ENCODE results near the gene MYL11. TPM values are rescaled to one million over a fixed set of nuclear protein-coding genes. Genes with fewer than 3 reads are reported as not detected.

Gene MYL11
- polyA plus RNA-seq, 1 of the 3 experiments (the other 2 are of a cell fraction) = 0.23 TPM

DNA sequence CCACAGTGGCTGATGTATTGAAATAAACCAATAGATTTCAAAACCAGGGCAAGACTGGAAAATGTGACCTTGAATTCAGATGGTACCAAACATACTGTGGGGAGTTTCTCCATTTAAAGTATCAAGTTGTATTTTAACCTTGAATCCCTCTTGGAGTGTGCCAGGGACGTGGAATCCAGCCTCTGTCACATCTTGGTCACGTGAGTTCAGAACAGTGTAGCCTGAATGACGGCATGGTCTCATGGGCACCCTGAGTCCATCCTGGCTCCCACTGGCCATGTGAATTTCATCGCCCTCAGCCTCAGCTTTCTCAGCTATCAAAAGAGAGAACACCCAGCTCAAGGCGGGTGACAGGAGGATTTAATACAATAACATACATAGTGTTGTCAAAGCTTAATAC is 39.6 kb downstream of the MYL11 start:
- 92% methylated on average over 5 of the region's 5 CpGs for WGBS (ENCODE audit: low lambda C conversion rate)
- POLR2A ChIA-PET = no interaction called here

DNA sequence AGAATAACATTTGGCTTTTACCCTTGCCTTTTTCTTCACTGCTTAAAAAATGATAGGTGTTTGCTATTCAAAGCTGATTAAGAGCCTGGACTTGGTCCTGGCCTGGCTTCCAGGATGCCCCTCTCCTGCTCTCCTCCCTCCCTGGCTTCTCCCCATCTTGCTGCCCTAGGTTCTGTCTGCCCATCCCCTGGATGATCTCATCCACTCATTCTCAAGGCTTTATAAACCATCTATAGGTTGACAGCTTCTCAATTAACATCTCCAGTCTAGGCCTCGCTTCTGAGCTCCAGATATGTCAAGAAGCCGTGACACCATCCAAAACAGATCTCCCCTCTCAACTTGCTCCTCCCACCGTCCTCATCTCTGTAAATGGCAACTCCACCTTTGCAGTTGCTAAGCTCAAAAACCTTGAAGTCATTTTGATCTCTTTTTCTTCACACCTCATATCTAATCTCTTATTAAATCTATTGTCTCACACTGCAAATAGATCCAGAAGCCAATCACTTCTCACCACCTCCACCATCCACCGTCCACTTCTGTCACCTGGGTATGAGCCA is 41.5 kb downstream of the MYL11 start:
- Histone ChIP-seq H3K27me3 (ENCODE audit: insufficient read depth) (no peaks in the 10 kb centered on the region), H3K9me2 (no peaks in the 10 kb centered on the region), H4K20me1 (ENCODE audit: insufficient read depth) (peaks cover 4% of the 10 kb centered on the region; the same call in 1 of the 2 replicates), H3K27ac (ENCODE audit: low read depth in 2 of 2, low read length in 1 of 2) (peak overlapping the region in 1 of 2 experiments; percentile 5; a peak in 1 of 4 replicates), H3K36me3 (replicated peaks in 1 of 2; ENCODE audit: control insufficient read depth in 1 of 2, insufficient read depth in 2 of 2, low read length in 1 of 2) (peaks cover 15 to 19% of the 10 kb centered on the region in 2 experiments), H3K79me2 (ENCODE audit: insufficient read depth) (peaks cover 21% of the 10 kb centered on the region; the same call in 1 of the 2 replicates), H3F3A (replicated peaks; ENCODE audit: insufficient read depth) (peaks cover 23% of the 10 kb centered on the region), H2AFZ (ENCODE audit: low read depth) (no peak overlapping the region), H3K4me1 (ENCODE audit: control insufficient read depth in 1 of 2, insufficient read depth in 2 of 2, low read depth in 1 of 2, low read length in 1 of 2) (peaks cover 5 to 13% of the 10 kb centered on the region in 2 experiments; a peak in 1 of 4 replicates), H3K4me2 (no peak overlapping the region), H3K4me3 (ENCODE audit: low read depth in 2 of 2, low read length in 1 of 2) (no peak overlapping the region), H3K9ac (no peak overlapping the region), H3K9me3 (no peaks in the 10 kb centered on the region)
- DNase-seq = no peak
- no peak for TF ChIP-seq GATA2 (CRISPR knock-in tag; IDR thresholded peaks at IDR 0.05)
- TF ChIP-seq ELF1 (IDR thresholded peaks at IDR 0.05) = no peak
- no peak for TF ChIP-seq EZH2phosphoT487 (IDR thresholded peaks at IDR 0.05; ENCODE audit: borderline replicate concordance, low read depth)
- no peak for TF ChIP-seq FOXJ3 (CRISPR knock-in tag; IDR thresholded peaks at IDR 0.05)
- TF ChIP-seq TCF12 (IDR thresholded peaks at IDR 0.05) = no peak
- TF ChIP-seq SIN3A (IDR thresholded peaks at IDR 0.05; ENCODE audit: borderline replicate concordance, low read depth, low read length) = no peak
- no peak for TF ChIP-seq JUND (IDR thresholded peaks at IDR 0.05)
- no peak for TF ChIP-seq TAF1 (IDR thresholded peaks at IDR 0.05; ENCODE audit: borderline replicate concordance, low read depth, low read length)
- TF ChIP-seq, protein P1, sequence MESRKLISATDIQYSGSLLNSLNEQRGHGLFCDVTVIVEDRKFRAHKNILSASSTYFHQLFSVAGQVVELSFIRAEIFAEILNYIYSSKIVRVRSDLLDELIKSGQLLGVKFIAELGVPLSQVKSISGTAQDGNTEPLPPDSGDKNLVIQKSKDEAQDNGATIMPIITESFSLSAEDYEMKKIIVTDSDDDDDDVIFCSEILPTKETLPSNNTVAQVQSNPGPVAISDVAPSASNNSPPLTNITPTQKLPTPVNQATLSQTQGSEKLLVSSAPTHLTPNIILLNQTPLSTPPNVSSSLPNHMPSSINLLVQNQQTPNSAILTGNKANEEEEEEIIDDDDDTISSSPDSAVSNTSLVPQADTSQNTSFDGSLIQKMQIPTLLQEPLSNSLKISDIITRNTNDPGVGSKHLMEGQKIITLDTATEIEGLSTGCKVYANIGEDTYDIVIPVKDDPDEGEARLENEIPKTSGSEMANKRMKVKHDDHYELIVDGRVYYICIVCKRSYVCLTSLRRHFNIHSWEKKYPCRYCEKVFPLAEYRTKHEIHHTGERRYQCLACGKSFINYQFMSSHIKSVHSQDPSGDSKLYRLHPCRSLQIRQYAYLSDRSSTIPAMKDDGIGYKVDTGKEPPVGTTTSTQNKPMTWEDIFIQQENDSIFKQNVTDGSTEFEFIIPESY (IDR thresholded peaks at IDR 0.05; ENCODE audit: borderline replicate concordance, low read depth) = no peak
- no peak for TF ChIP-seq TEAD4 (IDR thresholded peaks at IDR 0.05; ENCODE audit: borderline replicate concordance, insufficient read depth)
- no peak for TF ChIP-seq FOSL2 (IDR thresholded peaks at IDR 0.05; ENCODE audit: borderline replicate concordance, low read depth)
- no peak for TF ChIP-seq YY1 (IDR thresholded peaks at IDR 0.05; ENCODE audit: low read depth)
- no peak for TF ChIP-seq MXI1 (IDR thresholded peaks at IDR 0.05; ENCODE audit: low read depth, low read length)
- TF ChIP-seq, protein P2, sequence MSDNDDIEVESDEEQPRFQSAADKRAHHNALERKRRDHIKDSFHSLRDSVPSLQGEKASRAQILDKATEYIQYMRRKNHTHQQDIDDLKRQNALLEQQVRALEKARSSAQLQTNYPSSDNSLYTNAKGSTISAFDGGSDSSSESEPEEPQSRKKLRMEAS (IDR thresholded peaks at IDR 0.05; ENCODE audit: low read depth) = no peak
- WGBS (ENCODE audit: low lambda C conversion rate) = 94% methylated on average over 4 of the region's 4 CpGs
- ChIA-PET CTCF (interaction anchor here (0.8 to 1.0 kb wide), 2 partner anchors 14 kb away, joined by 3 to 4 read pairs; partner anchors contain the start of gene DCTPP1), POLR2A (no interaction called here)

More for the DNA sequence above, 39.6 kb downstream of the MYL11 start:
- Histone ChIP-seq H3K9ac (no peak overlapping the region), H3F3A (replicated peaks; ENCODE audit: insufficient read depth) (peaks cover 24% of the 10 kb centered on the region), H3K27ac (ENCODE audit: low read depth in 2 of 2, low read length in 1 of 2) (no peak overlapping the region), H3K9me2 (no peaks in the 10 kb centered on the region), H4K20me1 (ENCODE audit: insufficient read depth) (peaks cover 4% of the 10 kb centered on the region; the same call in 1 of the 2 replicates), H3K27me3 (ENCODE audit: insufficient read depth) (no peaks in the 10 kb centered on the region), H3K4me2 (no peak overlapping the region), H2AFZ (ENCODE audit: low read depth) (no peak overlapping the region), H3K79me2 (ENCODE audit: insufficient read depth) (peaks cover 32% of the 10 kb centered on the region), H3K9me3 (no peaks in the 10 kb centered on the region), H3K4me1 (ENCODE audit: control insufficient read depth in 1 of 2, insufficient read depth in 2 of 2, low read depth in 1 of 2, low read length in 1 of 2) (peaks cover 7 to 17% of the 10 kb centered on the region in 2 experiments; a peak in 2 of 4 replicates), H3K36me3 (replicated peaks in 1 of 2; ENCODE audit: control insufficient read depth in 1 of 2, insufficient read depth in 2 of 2, low read length in 1 of 2) (peaks cover 15 to 22% of the 10 kb centered on the region in 2 experiments), H3K4me3 (ENCODE audit: low read depth in 2 of 2, low read length in 1 of 2) (no peak overlapping the region)
- TF ChIP-seq TCF12 (IDR thresholded peaks at IDR 0.05) (no peak), MEF2A (IDR thresholded peaks at IDR 0.05; ENCODE audit: borderline replicate concordance, low read depth) (no peak), FOXJ3 (CRISPR knock-in tag; IDR thresholded peaks at IDR 0.05) (no peak)
- TF ChIP-seq, protein P1 (IDR thresholded peaks at IDR 0.05; ENCODE audit: borderline replicate concordance, low read depth) = no peak
- DNase-seq = no peak
- CTCF ChIA-PET = no interaction called here

All from SK-N-SH (cell line).